ENCODE measurements around the gene COPZ1. TPM values are rescaled to one million over a fixed set of nuclear protein-coding genes. Genes with fewer than 3 reads are reported as not detected.
A peak's percentile ranks its signal among the peaks of the same experiment; 100 is the strongest.
"Not testable (repeated sequence)": the region's sequence is repeated elsewhere in the genome, so short reads cannot be mapped to it uniquely, and the experiment has no call there.

Gene COPZ1
- total RNA-seq, 1 donor from 2014 or later, result 116 TPM

- DNase-seq (no peak), ATAC-seq (ENCODE audit: poor library complexity) (peak; percentile 48)
- intact Hi-C loops (cut with DNase I), result no loop called here
These were observed 28.3 kb downstream of the COPZ1 start for GRCh38 chr12:54352891-54353874.

GRCh38 chr12:54354271-54354670, 29.3 kb downstream of the COPZ1 start:
- intact Hi-C loops (cut with DNase I); DNase-seq; ATAC-seq (ENCODE audit: poor library complexity): not testable (repeated sequence)

GRCh38 chr12:54355104-54355815, 30.3 kb downstream of the COPZ1 start:
- intact Hi-C loops (cut with DNase I), result loop anchor here (5.0 kb wide), 1 partner anchor 63 kb away; no protein-coding TSS in a partner anchor
- DNase-seq (no peak), ATAC-seq (ENCODE audit: poor library complexity) (no peak)

GRCh38 chr12:54356228-54356627, 31.3 kb downstream of the COPZ1 start:
- no peak for DNase-seq
- ATAC-seq (ENCODE audit: poor library complexity), result no peak
- intact Hi-C loops (cut with DNase I), result loop anchor here (5.0 kb wide), 1 partner anchor 64 kb away; no protein-coding TSS in a partner anchor

GRCh38 chr12:54356951-54357356, 32.0 kb downstream of the COPZ1 start:
- intact Hi-C loops (cut with DNase I), result loop anchor here (5.0 kb wide), 1 partner anchor 65 kb away; no protein-coding TSS in a partner anchor
- ATAC-seq (ENCODE audit: poor library complexity) (no peak), DNase-seq (no peak)

GRCh38 chr12:54357506-54358190, 32.7 kb downstream of the COPZ1 start:
- DNase-seq (no peak), ATAC-seq (ENCODE audit: poor library complexity) (no peak)
- intact Hi-C loops (cut with DNase I), result loop anchor here (5.0 kb wide), 1 partner anchor 65 kb away; no protein-coding TSS in a partner anchor

- intact Hi-C loops (cut with DNase I), result loop anchor here (5.0 kb wide), 1 partner anchor 66 kb away; no protein-coding TSS in a partner anchor
- DNase-seq, result no peak
- no peak for ATAC-seq (ENCODE audit: poor library complexity)
These were observed 33.4 kb downstream of the COPZ1 start for GRCh38 chr12:54358191-54358944.

GRCh38 chr12:54358945-54359761, 34.2 kb downstream of the COPZ1 start:
- intact Hi-C loops (cut with DNase I), result loop anchor here (5.0 kb wide), 1 partner anchor 67 kb away; no protein-coding TSS in a partner anchor
- DNase-seq (peak; percentile 97), ATAC-seq (ENCODE audit: poor library complexity) (peak; percentile 97)

GRCh38 chr12:54359762-54360351, 34.9 kb downstream of the COPZ1 start:
- ATAC-seq (ENCODE audit: poor library complexity) (no peak), DNase-seq (no peak)
- intact Hi-C loops (cut with DNase I), result loop anchor here (5.0 kb wide), 2 partner anchors 68 to 143 kb away; no protein-coding TSS in a partner anchor

GRCh38 chr12:54360717-54361456, 36.0 kb downstream of the COPZ1 start:
- ATAC-seq (ENCODE audit: poor library complexity) (peak; percentile 46), DNase-seq (peak; percentile 85)
- intact Hi-C loops (cut with DNase I), result loop anchor here (5.0 kb wide), 1 partner anchor 144 kb away; no protein-coding TSS in a partner anchor

- intact Hi-C loops (cut with DNase I), result loop anchor here (5.0 kb wide), 1 partner anchor 146 kb away; no protein-coding TSS in a partner anchor
These were observed 38.1 kb downstream of the COPZ1 start for GRCh38 chr12:54363047-54363446.

GRCh38 chr12:54363618-54364017, 38.7 kb downstream of the COPZ1 start:
- intact Hi-C loops (cut with DNase I), result loop anchor here (5.0 kb wide), 1 partner anchor 146 kb away; no protein-coding TSS in a partner anchor
- no peak for ATAC-seq (ENCODE audit: poor library complexity)
- no peak for DNase-seq

More at GRCh38 chr12:54363047-54363446, 38.1 kb downstream of the COPZ1 start:
- DNase-seq (no peak), ATAC-seq (ENCODE audit: poor library complexity) (no peak)

GRCh38 chr12:54364413-54364812, 39.5 kb downstream of the COPZ1 start, which contains the start of gene GPR84:
Gene GPR84, minus strand, starts transcription at chr12:54364486. Its CDS starts 635 bp downstream, at chr12:54363851.
- intact Hi-C loops (cut with DNase I), result loop anchor here (5.0 kb wide), 1 partner anchor 147 kb away; no protein-coding TSS in a partner anchor
- ATAC-seq (ENCODE audit: poor library complexity) (no peak), DNase-seq (no peak)

- intact Hi-C loops (cut with DNase I), result no loop called here
- DNase-seq (no peak), ATAC-seq (ENCODE audit: poor library complexity) (no peak)
These were observed 43.2 kb downstream of the COPZ1 start for GRCh38 chr12:54368025-54368708.

Data from Right ventricle myocardium superior (tissue), 1 donor.